WTC11 (cell line): ENCODE data around the gene EAPP.

ENCODE experiments used
- ATF1 ChIP-seq: sonication (generic); formaldehyde crosslinking; IDR thresholded peaks from 2 replicates; pipeline ENCODE4 v1.8.1; 2023; ENCODE audit warnings: mild to moderate bottlenecking, moderate library complexity, missing genetic modification reagents
- CREB1 ChIP-seq: sonication (generic); formaldehyde crosslinking; IDR thresholded peaks from 2 replicates; pipeline ENCODE4 v1.8.0; 2023; ENCODE audit warnings: mild to moderate bottlenecking, missing genetic modification reagents
- CTCF ChIP-seq: fragments of 200-600 bp; IDR thresholded peaks from 2 replicates; pipeline ENCODE4 v1.8.0; 2022; ENCODE audit warnings: antibody characterized with exemption
- ETV6 ChIP-seq: sonication (generic); formaldehyde crosslinking; IDR thresholded peaks from 2 replicates; pipeline ENCODE4 v1.8.1; 2022; ENCODE audit warnings: mild to moderate bottlenecking, missing genetic modification reagents
- MLX ChIP-seq: sonication (generic); formaldehyde crosslinking; IDR thresholded peaks from 2 replicates; pipeline ENCODE4 v1.8.1; 2023; ENCODE audit warnings: mild to moderate bottlenecking, missing genetic modification reagents, moderate library complexity
- NR3C1 ChIP-seq: sonication (generic); formaldehyde crosslinking; conservative IDR thresholded peaks from 2 replicates; pipeline ENCODE4 v1.8.1; 2023; ENCODE audit warnings: low read depth, mild to moderate bottlenecking, missing genetic modification reagents
- TP53 ChIP-seq: sonication (generic); formaldehyde crosslinking; IDR thresholded peaks from 2 replicates; pipeline ENCODE4 v1.8.1; 2023; ENCODE audit warnings: mild to moderate bottlenecking, missing genetic modification reagents
- ZBTB21 ChIP-seq: sonication (generic); formaldehyde crosslinking; IDR thresholded peaks from 2 replicates; pipeline ENCODE4 v1.8.1; 2023; ENCODE audit warnings: mild to moderate bottlenecking, missing genetic modification reagents, borderline replicate concordance
- TF ChIP-seq, protein P1 (sequence below): fragments of 250-450 bp; sonication (Bioruptor Pico); IDR thresholded peaks from 2 replicates; pipeline ENCODE4 v2.1.2; 2022; ENCODE audit warnings: mild to moderate bottlenecking, moderate library complexity

DNA sequence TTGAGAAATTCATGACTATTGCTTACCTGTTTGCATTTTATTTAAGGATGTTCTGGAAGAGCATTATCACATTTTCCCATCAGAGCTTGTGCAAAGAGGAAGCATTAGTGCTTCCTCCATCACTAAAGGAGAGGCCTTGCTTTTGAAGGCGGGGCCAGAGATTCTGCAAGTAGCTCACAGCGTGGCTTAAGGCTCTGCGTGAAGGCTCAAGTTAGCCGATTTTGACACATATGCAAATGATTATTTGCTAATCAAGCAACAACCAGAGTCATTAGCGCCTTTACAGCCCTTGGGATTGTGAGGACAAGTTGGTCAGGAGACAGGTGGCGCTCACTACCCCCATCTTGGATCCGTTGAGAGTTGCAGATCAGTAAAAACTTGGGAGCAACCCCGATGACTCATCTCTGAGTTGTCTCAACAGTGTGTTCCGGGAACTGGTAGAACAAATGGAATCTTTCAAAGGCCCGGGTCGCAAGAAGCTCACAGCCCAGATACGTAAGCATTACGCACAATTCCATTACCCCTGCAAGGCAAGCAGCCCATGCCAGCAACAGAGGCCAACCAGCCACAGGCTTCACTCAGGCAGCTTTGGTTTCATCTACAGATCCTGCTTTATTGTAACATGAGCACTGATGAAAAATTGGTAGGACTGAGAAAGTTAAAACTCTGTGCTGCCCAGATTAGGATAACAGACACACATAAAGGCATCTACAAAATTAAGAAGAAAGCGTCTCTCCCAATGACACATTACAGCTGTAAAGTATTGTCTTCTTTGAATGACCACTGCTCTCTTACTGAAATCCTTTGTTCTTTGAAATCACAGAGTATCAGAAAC lies 42.6 kb downstream of the EAPP start:
- TF ChIP-seq TP53 (CRISPR knock-in tag) (no peak), CTCF (no peak), ZBTB21 (CRISPR knock-in tag) (no peak), CREB1 (no peak), MLX (CRISPR knock-in tag) (no peak), ETV6 (CRISPR knock-in tag) (no peak), ATF1 (no peak), NR3C1 (no peak)
- TF ChIP-seq, protein P1, sequence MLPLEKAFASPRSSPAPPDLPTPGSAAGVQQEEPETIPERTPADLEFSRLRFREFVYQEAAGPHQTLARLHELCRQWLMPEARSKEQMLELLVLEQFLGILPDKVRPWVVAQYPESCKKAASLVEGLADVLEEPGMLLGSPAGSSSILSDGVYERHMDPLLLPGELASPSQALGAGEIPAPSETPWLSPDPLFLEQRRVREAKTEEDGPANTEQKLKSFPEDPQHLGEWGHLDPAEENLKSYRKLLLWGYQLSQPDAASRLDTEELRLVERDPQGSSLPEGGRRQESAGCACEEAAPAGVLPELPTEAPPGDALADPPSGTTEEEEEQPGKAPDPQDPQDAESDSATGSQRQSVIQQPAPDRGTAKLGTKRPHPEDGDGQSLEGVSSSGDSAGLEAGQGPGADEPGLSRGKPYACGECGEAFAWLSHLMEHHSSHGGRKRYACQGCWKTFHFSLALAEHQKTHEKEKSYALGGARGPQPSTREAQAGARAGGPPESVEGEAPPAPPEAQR (CRISPR knock-in tag) = no peak
